Colonic mucosa (tissue), 4 donors: ENCODE results near the gene PTPRN2. TPM values are rescaled to one million over a fixed set of nuclear protein-coding genes. Genes with fewer than 3 reads are reported as not detected.

ENCODE experiments used
- DNase-seq: peaks from one replicate; pipeline ENCODE4 v3.0.0-alpha.2; 2020
- H3K27ac ChIP-seq: fragments of 200-600 bp; one replicate; pipeline ENCODE4 v1.8.0; 2021
- H3K27me3 ChIP-seq: fragments of 200-600 bp; one replicate; pipeline ENCODE4 v1.8.0; 2021
- H3K36me3 ChIP-seq: fragments of 200-600 bp; one replicate; pipeline ENCODE4 v1.8.0; 2021
- H3K4me1 ChIP-seq: fragments of 200-600 bp; one replicate; pipeline ENCODE4 v1.8.0; 2021; ENCODE audit warnings: mild to moderate bottlenecking
- H3K4me3 ChIP-seq: fragments of 200-600 bp; one replicate; pipeline ENCODE4 v1.8.0; 2021
- H3K9ac ChIP-seq, 2 donors: one replicate each; pipeline ENCODE4 v1.7.0; 2013; ENCODE audit warnings: control low read depth in 2 of 2, low read depth in 2 of 2, low read length in 2 of 2
- H3K9me3 ChIP-seq: fragments of 200-600 bp; one replicate; pipeline ENCODE4 v1.8.0; 2021
- CTCF ChIP-seq: fragments of 200-600 bp; IDR thresholded peaks from one replicate; pipeline ENCODE4 v1.8.0; 2022; ENCODE audit warnings: antibody characterized with exemption, mild to moderate bottlenecking
- intact Hi-C: fragments of 100-400 bp; cut with DNase I; formaldehyde crosslinking; loops from one replicate; pipeline ENCODE4 v1.14.1; 2022
- total RNA-seq, 2 donors: library from RNA; stranded (reverse); fragmentation: NEBNext Ultra II Directional in 1 of 2; extraction: Animal tissue kit (Norgen Biotek cat#: 25700) in 1 of 2; gene quantifications; one replicate each; pipeline ENCODE4 v1.2.1, GENCODE V29; 2021
- donor health status: healthy.
- donor health status: DM: no; HTN: no; CAD: no.
- donor health status: DM: no; HTN: no; CAD: no.

PTPRN2 gene
- total RNA-seq, 2 donors from 2014 or later: 14.7 to 21.6 TPM

DNA sequence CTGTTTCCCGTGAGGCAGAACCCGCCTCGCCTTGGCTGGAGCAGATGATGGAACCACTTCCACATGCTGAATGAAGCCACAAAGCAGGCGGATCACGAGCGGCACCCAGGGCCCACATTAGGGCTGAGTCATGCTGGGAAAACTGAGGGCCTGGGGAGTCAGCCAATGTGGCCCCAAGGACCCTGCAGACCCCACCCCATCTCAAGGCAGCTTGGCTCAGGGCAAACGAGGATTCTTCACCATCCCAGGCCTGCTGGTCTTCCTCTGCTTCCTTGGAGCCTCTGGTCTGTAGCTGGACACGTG is 762.9 kb downstream of the PTPRN2 start:
- Histone ChIP-seq H3K9me3 (no peaks in the 10 kb centered on the region), H3K36me3 (no peaks in the 10 kb centered on the region), H3K4me3 (no peak overlapping the region), H3K27ac (no peak overlapping the region), H3K4me1 (no peaks in the 10 kb centered on the region), H3K27me3 (no peaks in the 10 kb centered on the region), H3K9ac (no peak overlapping the region)
- no peak for TF ChIP-seq CTCF
- DNase-seq: no peak
- intact Hi-C loops: no loop called here

- no peaks in the 10 kb centered on the region for H3K4me1 ChIP-seq
- no peak for TF ChIP-seq CTCF
- no peak overlapping the region for H3K27ac ChIP-seq
- intact Hi-C loops: no loop called here
- H3K27me3 ChIP-seq: no peaks in the 10 kb centered on the region
- no peak for DNase-seq
- no peaks in the 10 kb centered on the region for H3K36me3 ChIP-seq
- H3K9me3 ChIP-seq: no peaks in the 10 kb centered on the region
- H3K9ac ChIP-seq: no peak overlapping the region
- no peak overlapping the region for H3K4me3 ChIP-seq
Measured at GRCh38 chr7:157824011-157824818, 763.4 kb downstream of the PTPRN2 start.

DNA sequence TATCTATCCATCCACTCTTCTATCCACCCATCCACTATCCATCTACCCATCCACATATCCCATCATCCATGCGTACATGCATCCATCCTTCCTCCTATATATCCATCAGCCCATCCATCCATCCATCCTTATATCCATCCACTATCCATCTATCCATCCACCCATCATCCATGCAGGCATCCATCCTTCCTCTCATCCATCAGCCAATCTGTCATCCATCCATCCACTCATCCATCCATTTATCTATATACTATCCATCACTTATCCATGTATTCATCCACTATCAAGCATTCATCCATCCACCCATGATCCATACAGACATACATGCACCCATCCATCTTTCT is 765.0 kb downstream of the PTPRN2 start:
- no peaks in the 10 kb centered on the region for H3K36me3 ChIP-seq
- TF ChIP-seq CTCF: no peak

DNA sequence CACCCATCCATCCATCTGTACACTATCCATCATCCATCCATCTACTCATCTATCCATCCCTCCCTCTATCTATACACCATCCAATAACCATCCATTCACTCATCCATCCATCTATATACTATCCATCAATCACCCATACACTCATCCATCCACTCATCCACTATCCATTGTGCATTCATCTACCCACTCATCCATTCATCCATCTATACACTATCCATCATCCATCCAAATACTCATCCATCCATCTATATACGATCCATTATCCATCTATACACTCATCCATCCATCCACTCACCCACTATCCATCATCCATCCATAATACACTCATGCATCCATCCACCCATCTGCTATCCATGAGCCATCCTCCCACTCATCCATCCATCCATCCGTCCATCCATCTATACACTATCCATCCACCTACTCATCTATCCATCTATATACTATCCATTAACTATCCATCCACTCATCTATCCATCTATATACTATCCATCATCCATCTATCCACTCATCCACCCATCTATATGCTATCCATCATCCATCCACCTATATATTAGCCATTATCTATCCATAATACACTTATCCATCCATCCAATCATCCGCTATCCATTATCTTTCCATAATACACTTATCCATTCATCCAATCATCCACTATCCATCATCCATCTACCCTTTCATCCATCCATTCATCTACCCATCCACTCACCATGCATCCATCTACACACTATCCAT is 765.5 kb downstream of the PTPRN2 start:
- no peaks in the 10 kb centered on the region for H3K36me3 ChIP-seq
- H3K27ac ChIP-seq: no peak overlapping the region
- H3K9me3 ChIP-seq: no peaks in the 10 kb centered on the region
- intact Hi-C loops: no loop called here
- no peak overlapping the region for H3K4me3 ChIP-seq
- no peak for DNase-seq
- no peaks in the 10 kb centered on the region for H3K4me1 ChIP-seq
- H3K9ac ChIP-seq: no peak overlapping the region
- no peaks in the 10 kb centered on the region for H3K27me3 ChIP-seq
- no peak for TF ChIP-seq CTCF

More for the DNA sequence above, 765.0 kb downstream of the PTPRN2 start:
- intact Hi-C loops: no loop called here
- no peak overlapping the region for H3K9ac ChIP-seq
- no peak for DNase-seq
- no peak overlapping the region for H3K4me3 ChIP-seq
- H3K27me3 ChIP-seq: no peaks in the 10 kb centered on the region
- no peak overlapping the region for H3K27ac ChIP-seq
- no peaks in the 10 kb centered on the region for H3K4me1 ChIP-seq
- no peaks in the 10 kb centered on the region for H3K9me3 ChIP-seq

DNA sequence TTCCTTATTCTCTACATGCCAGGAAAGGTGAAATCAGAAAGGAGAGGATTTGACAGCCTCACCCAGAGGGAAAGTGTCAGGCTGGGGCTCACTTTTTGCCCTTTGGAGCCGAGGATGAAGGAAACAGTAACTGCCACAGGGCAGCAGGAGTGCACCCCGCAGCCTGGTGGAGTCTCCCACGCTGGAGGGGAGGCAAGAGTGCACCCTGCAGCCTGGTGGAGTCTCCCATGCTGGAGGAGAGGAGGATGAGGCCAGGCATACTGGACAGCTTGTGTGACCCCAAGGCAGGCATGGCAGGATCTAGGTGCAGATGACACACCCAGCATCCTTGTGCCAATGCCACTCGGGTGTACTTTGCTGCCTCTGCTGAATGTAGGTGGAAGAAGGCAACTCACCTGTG is 766.8 kb downstream of the PTPRN2 start:
- H3K27me3 ChIP-seq: no peaks in the 10 kb centered on the region
- H3K4me3 ChIP-seq: no peak overlapping the region
- H3K9ac ChIP-seq: no peak overlapping the region
- no peaks in the 10 kb centered on the region for H3K9me3 ChIP-seq
- H3K27ac ChIP-seq: no peak overlapping the region
- no peaks in the 10 kb centered on the region for H3K4me1 ChIP-seq
- intact Hi-C loops: no loop called here
- TF ChIP-seq CTCF: no peak
- DNase-seq: no peak
- no peaks in the 10 kb centered on the region for H3K36me3 ChIP-seq
